Measurements from ENCODE around the gene PPFIA4. TPM values are rescaled to one million over a fixed set of nuclear protein-coding genes. Genes with fewer than 3 reads are reported as not detected.

PPFIA4 gene
- total RNA-seq, 1 experiment from 2014 or later = 3.0 TPM

DNA sequence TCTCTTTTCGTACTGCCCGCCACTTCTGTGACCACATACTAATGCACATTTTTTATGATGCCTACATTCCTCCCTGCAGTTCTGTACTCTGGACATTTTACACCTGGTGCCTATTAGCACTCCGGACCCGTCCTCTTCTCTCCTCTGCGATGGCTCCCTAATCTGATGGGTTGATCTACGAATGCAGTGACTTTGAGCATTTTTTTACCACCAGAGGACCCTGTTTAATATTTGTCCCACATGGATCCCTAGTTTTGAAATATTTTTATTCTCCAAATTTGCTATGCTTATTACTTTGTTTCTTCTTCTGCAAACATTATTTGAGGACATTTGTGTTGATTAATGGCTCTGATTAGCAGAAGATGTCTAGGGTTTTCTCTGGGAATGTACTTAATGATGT, 5.2 kb downstream of the PPFIA4 start:
- Histone ChIP-seq H3K4me3 (ENCODE audit: low read depth, low read length, poor library complexity, severe bottlenecking) (no peak overlapping the region), H3K36me3 (ENCODE audit: insufficient read depth, low read length, poor library complexity, severe bottlenecking) (no peaks in the 10 kb centered on the region), H3K9me3 (ENCODE audit: low read depth, low read length, poor library complexity, severe bottlenecking) (no peaks in the 10 kb centered on the region), H3K4me1 (ENCODE audit: insufficient read depth, low read length, poor library complexity, severe bottlenecking) (peaks cover 5% of the 10 kb centered on the region), H3K27ac (ENCODE audit: low read depth, low read length, poor library complexity, severe bottlenecking) (no peak overlapping the region), H3K27me3 (replicated peaks; ENCODE audit: insufficient read depth, low read depth, low read length, poor library complexity) (no peaks in the 10 kb centered on the region)
- intact Hi-C loops (cut with micrococcal nuclease; ENCODE audit: unreplicated experiment) = loop anchor here (2.0 kb wide), 1 partner anchor 237 kb away; no protein-coding TSS in a partner anchor
- BruUV-seq (replicated peaks) = no TSS peak
- DNase-seq (ENCODE audit: low spot score) = peak; percentile 33
- CTCF ChIA-PET = no interaction called here
- TF ChIP-seq, protein P1, sequence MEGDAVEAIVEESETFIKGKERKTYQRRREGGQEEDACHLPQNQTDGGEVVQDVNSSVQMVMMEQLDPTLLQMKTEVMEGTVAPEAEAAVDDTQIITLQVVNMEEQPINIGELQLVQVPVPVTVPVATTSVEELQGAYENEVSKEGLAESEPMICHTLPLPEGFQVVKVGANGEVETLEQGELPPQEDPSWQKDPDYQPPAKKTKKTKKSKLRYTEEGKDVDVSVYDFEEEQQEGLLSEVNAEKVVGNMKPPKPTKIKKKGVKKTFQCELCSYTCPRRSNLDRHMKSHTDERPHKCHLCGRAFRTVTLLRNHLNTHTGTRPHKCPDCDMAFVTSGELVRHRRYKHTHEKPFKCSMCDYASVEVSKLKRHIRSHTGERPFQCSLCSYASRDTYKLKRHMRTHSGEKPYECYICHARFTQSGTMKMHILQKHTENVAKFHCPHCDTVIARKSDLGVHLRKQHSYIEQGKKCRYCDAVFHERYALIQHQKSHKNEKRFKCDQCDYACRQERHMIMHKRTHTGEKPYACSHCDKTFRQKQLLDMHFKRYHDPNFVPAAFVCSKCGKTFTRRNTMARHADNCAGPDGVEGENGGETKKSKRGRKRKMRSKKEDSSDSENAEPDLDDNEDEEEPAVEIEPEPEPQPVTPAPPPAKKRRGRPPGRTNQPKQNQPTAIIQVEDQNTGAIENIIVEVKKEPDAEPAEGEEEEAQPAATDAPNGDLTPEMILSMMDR (conservative IDR thresholded peaks at IDR 0.05; ENCODE audit: low read depth, low read length) = peak; percentile 76
- TF ChIP-seq EZH2 (IDR thresholded peaks at IDR 0.05; ENCODE audit: borderline replicate concordance, low read depth, low read length, poor library complexity, severe bottlenecking) = no peak
- POLR2A ChIA-PET (ENCODE audit: low non-redundant PET) = no interaction called here

DNA sequence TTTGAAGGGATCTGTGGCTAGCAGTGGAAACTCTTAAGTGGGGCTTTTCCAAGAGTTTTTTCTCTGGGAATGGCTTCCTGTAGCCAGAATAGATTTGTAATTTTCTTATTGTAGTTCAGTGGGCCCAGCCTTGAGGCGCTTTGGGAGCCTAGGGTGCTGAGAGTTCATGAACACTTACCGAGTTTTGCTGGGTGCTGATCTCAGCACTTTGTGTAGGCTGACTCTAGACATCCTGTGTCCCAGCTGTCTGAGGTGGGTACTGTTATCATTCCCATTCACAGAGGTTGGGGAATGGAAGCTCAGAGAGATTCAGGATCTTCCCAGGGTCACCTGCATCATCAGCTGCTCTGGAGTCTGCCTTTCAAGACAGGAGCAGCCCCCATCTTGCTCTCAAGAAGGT, 7.0 kb downstream of the PPFIA4 start:
- TF ChIP-seq EZH2 (IDR thresholded peaks at IDR 0.05; ENCODE audit: borderline replicate concordance, low read depth, low read length, poor library complexity, severe bottlenecking) = no peak
- TF ChIP-seq, protein P1 (conservative IDR thresholded peaks at IDR 0.05; ENCODE audit: low read depth, low read length) = no peak
- BruUV-seq (replicated peaks) = no TSS peak
- ChIA-PET CTCF (no interaction called here), POLR2A (ENCODE audit: low non-redundant PET) (no interaction called here)
- Histone ChIP-seq H3K4me3 (ENCODE audit: low read depth, low read length, poor library complexity, severe bottlenecking) (no peak overlapping the region), H3K27ac (ENCODE audit: low read depth, low read length, poor library complexity, severe bottlenecking) (no peak overlapping the region), H3K9me3 (ENCODE audit: low read depth, low read length, poor library complexity, severe bottlenecking) (no peaks in the 10 kb centered on the region), H3K36me3 (ENCODE audit: insufficient read depth, low read length, poor library complexity, severe bottlenecking) (no peaks in the 10 kb centered on the region), H3K4me1 (ENCODE audit: insufficient read depth, low read length, poor library complexity, severe bottlenecking) (no peaks in the 10 kb centered on the region), H3K27me3 (replicated peaks; ENCODE audit: insufficient read depth, low read depth, low read length, poor library complexity) (no peaks in the 10 kb centered on the region)
- DNase-seq (ENCODE audit: low spot score) = no peak
- intact Hi-C loops (cut with micrococcal nuclease; ENCODE audit: unreplicated experiment) = no loop called here

DNA sequence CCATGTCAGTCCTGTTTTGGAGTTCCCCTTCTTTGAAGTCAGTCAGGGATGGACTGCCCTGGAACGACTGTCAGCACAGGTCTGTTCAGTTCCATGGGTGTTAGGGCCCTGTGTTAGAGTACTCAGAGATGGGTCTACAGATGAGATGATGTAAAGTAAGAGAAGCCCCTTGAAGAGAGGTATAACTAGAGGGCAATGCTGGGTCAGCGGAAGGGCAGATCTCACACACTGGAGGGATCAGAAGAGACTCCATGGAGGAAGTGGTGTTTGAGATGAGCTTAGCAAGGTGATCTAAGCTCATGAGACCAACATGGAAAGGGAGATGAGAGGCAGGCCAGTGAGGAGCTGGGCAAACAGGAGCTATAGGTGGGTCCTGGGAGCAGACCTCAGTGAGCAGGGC, 7.6 kb downstream of the PPFIA4 start:
- H3K4me1 ChIP-seq (ENCODE audit: insufficient read depth, low read length, poor library complexity, severe bottlenecking) = no peaks in the 10 kb centered on the region
- H3K9me3 ChIP-seq (ENCODE audit: low read depth, low read length, poor library complexity, severe bottlenecking) = no peaks in the 10 kb centered on the region
- TF ChIP-seq, protein P1 (conservative IDR thresholded peaks at IDR 0.05; ENCODE audit: low read depth, low read length) = no peak
- no peak for TF ChIP-seq EZH2 (IDR thresholded peaks at IDR 0.05; ENCODE audit: borderline replicate concordance, low read depth, low read length, poor library complexity, severe bottlenecking)
- H3K27ac ChIP-seq (ENCODE audit: low read depth, low read length, poor library complexity, severe bottlenecking) = no peak overlapping the region
- BruUV-seq (replicated peaks) = no TSS peak
- H3K27me3 ChIP-seq (replicated peaks; ENCODE audit: insufficient read depth, low read depth, low read length, poor library complexity) = no peaks in the 10 kb centered on the region
- ChIA-PET CTCF (interaction anchor here (1.2 kb wide), 1 partner anchor 234 kb away, joined by 5 read pairs; no protein-coding TSS in a partner anchor), POLR2A (ENCODE audit: low non-redundant PET) (no interaction called here)
- no peak overlapping the region for H3K4me3 ChIP-seq (ENCODE audit: low read depth, low read length, poor library complexity, severe bottlenecking)
- no peak for DNase-seq (ENCODE audit: low spot score)
- H3K36me3 ChIP-seq (ENCODE audit: insufficient read depth, low read length, poor library complexity, severe bottlenecking) = no peaks in the 10 kb centered on the region
- intact Hi-C loops (cut with micrococcal nuclease; ENCODE audit: unreplicated experiment) = no loop called here

Measured in A673 (cell line).